Testis (tissue), 3 donors: ENCODE measurements around the gene TRIM77. TPM values are rescaled to one million over a fixed set of nuclear protein-coding genes. Genes with fewer than 3 reads are reported as not detected.
"Not testable (repeated sequence)": the region's sequence is repeated elsewhere in the genome, so short reads cannot be mapped to it uniquely, and the experiment has no call there.

ENCODE experiments used
- DNase-seq: peaks from one replicate; pipeline ENCODE4 v3.0.0-alpha.2; 2019
- H3K27ac ChIP-seq, 2 donors: fragments of 200-600 bp; sonication (generic); one replicate each; pipeline ENCODE4 v1.5.1; 2019
- H3K27me3 ChIP-seq: fragments of 200-600 bp; sonication (generic); one replicate; pipeline ENCODE4 v1.5.1; 2019
- H3K36me3 ChIP-seq: fragments of 200-600 bp; sonication (generic); one replicate; pipeline ENCODE4 v1.5.1; 2017; ENCODE audit warnings: low read depth; ENCODE audit errors: missing control alignments
- H3K4me1 ChIP-seq: fragments of 200-600 bp; sonication (generic); one replicate; pipeline ENCODE4 v1.5.1; 2019
- H3K4me3 ChIP-seq, 2 donors: fragments of 200-600 bp; sonication (generic); one replicate each; pipeline ENCODE4 v1.5.1; 2017 to 2019
- H3K9me3 ChIP-seq: fragments of 200-600 bp; sonication (generic); one replicate; pipeline ENCODE4 v1.5.1; 2017
- CTCF ChIP-seq, 3 experiments: fragments of 450-650 bp in 2 of 3; fragments of 200-600 bp in 1 of 3; sonication (generic) in 1 of 3; IDR thresholded peaks; one replicate each; pipeline ENCODE4 v1.5.1; 2016 to 2019; ENCODE audit warnings: antibody characterized with exemption in 3 of 3, mild to moderate bottlenecking in 2 of 3, moderate library complexity in 1 of 3
- POLR2A ChIP-seq: fragments of 450-650 bp; IDR thresholded peaks from one replicate; pipeline ENCODE4 v1.6.1; 2017; ENCODE audit warnings: antibody characterized with exemption, mild to moderate bottlenecking, moderate library complexity
- WGBS, 2 donors: methylation state at CpG; one replicate each; pipeline ENCODE4 v1.1.5; 2018; 5-methylcytosine and 5-hydroxymethylcytosine counted together
- intact Hi-C: fragments of 100-400 bp; cut with DNase I; formaldehyde crosslinking; loops from one replicate; pipeline ENCODE4 v1.15.1; 2023; ENCODE audit warnings: low total_unique reads
- polyA plus RNA-seq: library from polyadenylated mRNA; stranded (reverse); fragments of 350-450 nt; fragmentation: Illumina TruSeq; extraction: RNeasy Lipid Tissue Mini Kit (QIAGEN cat#74804); gene quantifications from one replicate; pipeline ENCODE4 v1.2.3, GENCODE V29; 2014; ENCODE audit warnings: low read depth, low replicate concordance; ENCODE audit not compliant: insufficient read depth
- small RNA-seq, 2 donors: library from RNA; depleted of rRNA; stranded (forward); fragments of <200 nt; gene quantifications; one replicate each; pipeline ENCODE3, GENCODE V24; 2016
- total RNA-seq, 2 donors: library from RNA; depleted of rRNA; stranded (reverse); fragments of >200 nt; gene quantifications; one replicate each; pipeline ENCODE4 v1.2.3, GENCODE V29; 2016

Gene TRIM77
- total and polyA plus RNA-seq, 3 donors from 2014 or later, result 0.19 TPM; not detected in 2

DNA sequence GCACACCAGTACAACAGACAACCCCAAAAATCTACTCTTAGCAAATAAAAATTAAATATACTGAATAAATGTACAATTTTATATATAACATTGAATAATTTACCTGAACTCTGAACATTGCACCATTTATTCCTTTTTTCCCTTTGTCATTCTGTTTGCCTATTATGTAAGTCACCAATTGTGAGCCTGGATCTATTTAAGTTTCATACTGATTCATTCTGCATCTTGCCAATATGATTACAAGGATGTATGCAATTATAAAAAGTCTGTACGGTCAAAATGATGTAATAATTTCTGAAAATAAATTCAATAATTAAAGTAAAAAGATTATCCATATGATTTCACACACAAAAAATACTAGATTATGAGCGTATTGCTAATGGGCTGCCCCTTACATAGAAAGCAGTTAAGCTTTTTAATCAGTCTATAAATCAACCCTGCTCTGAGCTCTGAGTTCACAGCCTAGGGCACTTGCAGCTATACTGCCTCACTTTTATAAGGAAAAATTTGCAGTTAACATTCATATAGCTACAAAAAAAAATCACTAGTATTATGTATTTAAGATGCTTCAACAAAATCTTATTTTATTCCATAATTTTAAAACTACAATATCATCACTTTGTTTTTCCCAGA lies 14.9 kb downstream of the TRIM77 start:
- H3K4me3 ChIP-seq, intact Hi-C loops, H3K36me3 ChIP-seq, H3K27ac ChIP-seq, H3K9me3 ChIP-seq, H3K27me3 ChIP-seq, DNase-seq, H3K4me1 ChIP-seq: not testable (repeated sequence)
- 61 to 77% methylated on average over 2 of the region's 2 CpGs for WGBS, 2 donors

GRCh38 chr11:89730215-89730614 lies 20.1 kb downstream of the TRIM77 start:
- H3K27me3 ChIP-seq, H3K36me3 ChIP-seq, H3K4me1 ChIP-seq, H3K4me3 ChIP-seq, intact Hi-C loops, H3K9me3 ChIP-seq, H3K27ac ChIP-seq, DNase-seq: not testable (repeated sequence)
- 67 to 81% methylated on average over 6 to 16 of the region's 23 CpGs for WGBS, 2 donors

DNA sequence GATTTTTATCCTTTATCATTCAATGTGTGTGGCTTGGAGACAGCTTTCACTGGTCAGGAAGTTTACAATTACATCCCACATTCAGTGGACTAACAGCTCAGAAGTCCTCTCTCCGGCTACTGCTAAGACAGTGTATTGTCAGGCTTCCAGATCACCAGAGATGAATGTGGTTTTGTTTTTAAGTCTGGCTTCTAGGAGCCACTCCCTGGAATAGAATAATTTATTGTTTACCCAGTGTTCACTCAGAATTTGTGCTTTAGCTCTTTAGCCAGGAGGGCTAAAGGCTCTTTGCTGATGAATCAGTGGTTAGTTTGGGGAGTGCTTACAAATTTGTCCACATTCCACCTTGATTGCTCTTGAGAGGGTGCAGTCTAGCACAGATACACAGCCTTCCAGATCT lies 26.5 kb downstream of the TRIM77 start:
- intact Hi-C loops, result no loop called here
- no peak overlapping the region for H3K4me3 ChIP-seq
- DNase-seq, result no peak
- WGBS, 2 donors, result 50 to 57% methylated on average over 1 of the region's 1 CpG
- no peak overlapping the region for H3K27ac ChIP-seq
- H3K4me1 ChIP-seq, result no peaks in the 10 kb centered on the region
- no peak for TF ChIP-seq CTCF (IDR thresholded peaks at IDR 0.05)
- no peak for TF ChIP-seq POLR2A
- no peaks in the 10 kb centered on the region for H3K9me3 ChIP-seq
- no peaks in the 10 kb centered on the region for H3K27me3 ChIP-seq
- H3K36me3 ChIP-seq, result no peaks in the 10 kb centered on the region

DNA sequence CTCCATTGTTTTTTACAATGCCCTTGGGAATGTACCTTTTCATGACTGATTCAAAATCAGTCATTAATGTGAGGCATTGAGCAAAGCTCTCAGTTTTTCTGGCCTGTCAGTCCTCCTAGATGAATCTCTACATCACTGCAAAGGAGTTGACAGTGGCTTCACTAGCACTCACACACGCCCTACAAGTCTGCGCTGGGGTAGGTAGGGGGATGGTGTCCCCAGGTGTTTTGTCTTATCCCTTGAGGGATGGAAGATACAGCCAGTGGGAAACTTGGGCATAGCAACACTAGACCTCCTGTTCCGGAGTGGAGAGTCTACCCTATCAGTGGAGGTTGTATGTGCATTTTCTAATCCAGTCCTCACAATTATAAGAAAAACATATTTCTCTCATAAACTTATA lies 27.0 kb downstream of the TRIM77 start:
- 93 to 95% methylated on average over 3 of the region's 3 CpGs for WGBS, 2 donors
- Histone ChIP-seq H3K36me3 (no peaks in the 10 kb centered on the region), H3K4me1 (no peaks in the 10 kb centered on the region), H3K27ac (no peak overlapping the region), H3K4me3 (no peak overlapping the region), H3K9me3 (no peaks in the 10 kb centered on the region), H3K27me3 (no peaks in the 10 kb centered on the region)
- intact Hi-C loops, result no loop called here
- no peak for TF ChIP-seq CTCF (IDR thresholded peaks at IDR 0.05)
- no peak for TF ChIP-seq POLR2A
- DNase-seq, result no peak

GRCh38 chr11:89741406-89741805 lies 31.3 kb downstream of the TRIM77 start:
- H3K9me3 ChIP-seq, intact Hi-C loops, DNase-seq, H3K4me3 ChIP-seq, H3K27ac ChIP-seq, H3K36me3 ChIP-seq, H3K4me1 ChIP-seq, H3K27me3 ChIP-seq: not testable (repeated sequence)
- WGBS, 2 donors, result 86 to 91% methylated on average over 7 of the region's 7 CpGs

- H3K27ac ChIP-seq, H3K4me1 ChIP-seq, intact Hi-C loops, H3K9me3 ChIP-seq, H3K27me3 ChIP-seq, H3K4me3 ChIP-seq, DNase-seq, H3K36me3 ChIP-seq: not testable (repeated sequence)
- 83 to 91% methylated on average over 23 to 28 of the region's 28 CpGs for WGBS, 2 donors
Measured at GRCh38 chr11:89744158-89744557, 34.1 kb downstream of the TRIM77 start.

GRCh38 chr11:89750822-89751221 lies 40.7 kb downstream of the TRIM77 start:
- H3K4me3 ChIP-seq, intact Hi-C loops, H3K4me1 ChIP-seq, H3K9me3 ChIP-seq, DNase-seq, H3K36me3 ChIP-seq, H3K27me3 ChIP-seq, H3K27ac ChIP-seq: not testable (repeated sequence)

Small RNA genes within 50 kb of the gene (small RNA-seq; reads per million reads assigned to genes)
- 0 reads per million in 2 donors for gene AP003122.3

Other genes with a start within 250 kb of the TRIM77 start
- gene NOX4, start 218.9 kb upstream of the TRIM77 start, total RNA-seq, result 1 to 10 TPM; 1.3 to 3.0 TPM
- gene NOX4, start 218.9 kb upstream of the TRIM77 start, polyA plus RNA-seq, result 0.63 TPM
- gene TRIM49, start 98.3 kb downstream of the TRIM77 start, total RNA-seq, result under 1 TPM; 0.43 to 0.71 TPM
- gene TRIM49, start 98.3 kb downstream of the TRIM77 start, polyA plus RNA-seq, result 0.53 TPM
- under 1 TPM in 1 of 2 donors, not detected in 1; 0.12 TPM for gene TRIM64B, start 168.2 kb downstream of the TRIM77 start, total RNA-seq
- gene TRIM64B, start 168.2 kb downstream of the TRIM77 start, polyA plus RNA-seq, result not detected
- not detected for gene TRIM49D1, start 211.9 kb downstream of the TRIM77 start, total RNA-seq
- 0.20 TPM for gene TRIM49D1, start 211.9 kb downstream of the TRIM77 start, polyA plus RNA-seq
- under 1 TPM in 1 of 2 donors, not detected in 1; 0.43 TPM for gene TRIM49D2, start 213.8 kb downstream of the TRIM77 start, total RNA-seq
- not detected for gene TRIM49D2, start 213.8 kb downstream of the TRIM77 start, polyA plus RNA-seq